Caco-2 (cell line): ENCODE measurements around the gene SPNS2. TPM values are rescaled to one million over a fixed set of nuclear protein-coding genes. Genes with fewer than 3 reads are reported as not detected.
A peak's percentile ranks its signal among the peaks of the same experiment; 100 is the strongest.

ENCODE experiments used
- Bru-seq: library from RNA; stranded (reverse); fragments of 400-500 nt; gene quantifications from one replicate; lab custom pipeline; 2021; lab: Mats Ljungman, UMichigan
- BruChase-seq, 2 experiments: library from RNA; stranded (reverse); fragments of 400-500 nt; gene quantifications; one replicate each; lab custom pipeline; 2021; lab: Mats Ljungman, UMichigan
- BruUV-seq: library from RNA; stranded (reverse); fragments of 400-500 nt; replicated peaks from 2 replicates; lab custom pipeline; 2021; lab: Mats Ljungman, UMichigan
- CTCF ChIA-PET: fragments of 300-600 bp; sonication (Branson Sonifier 250); formaldehyde crosslinking; loops from one replicate; lab custom pipeline; 2022; ENCODE audit warnings: antibody characterized with exemption; lab: Charles Lee
- POLR2A ChIA-PET: fragments of 300-600 bp; sonication (Branson Sonifier 250); formaldehyde crosslinking; loops from one replicate; lab custom pipeline; 2022; ENCODE audit warnings: antibody characterized with exemption; lab: Charles Lee
- DNase-seq, 2 experiments: peaks; one replicate each; pipeline versions ENCODE4 v3.0.0 to v3.0.0-alpha.2; 2020 to 2022
- H3K27me3 ChIP-seq: replicated peaks from 2 replicates; pipeline ENCODE4 v1.6.0; 2011; ENCODE audit warnings: low read length; ENCODE audit not compliant: control insufficient read depth, insufficient read depth
- H3K36me3 ChIP-seq: 2 replicates; pipeline ENCODE4 v1.5.1; 2011; ENCODE audit warnings: low read length; ENCODE audit not compliant: control insufficient read depth, insufficient read depth
- H3K4me1 ChIP-seq: fragments of 250-450 bp; sonication (Bioruptor Pico); 2 replicates; pipeline ENCODE4 v1.5.1; 2020; ENCODE audit warnings: mild to moderate bottlenecking
- H3K4me3 ChIP-seq: 2 replicates; pipeline ENCODE4 v1.5.1; 2011; ENCODE audit warnings: low read depth, mild to moderate bottlenecking, control low read depth, low read length
- H3K9me3 ChIP-seq: fragments of 250-450 bp; sonication (Bioruptor Pico); 2 replicates; pipeline ENCODE4 v1.5.1; 2020; ENCODE audit warnings: mild to moderate bottlenecking, moderate library complexity
- H3K27ac Mint-ChIP-seq: one replicate; pipeline ENCODE4 v1.8.0; 2022; ENCODE audit warnings: mixed read lengths; ENCODE audit not compliant: unreplicated experiment
- H3K27me3 Mint-ChIP-seq: one replicate; pipeline ENCODE4 v1.8.0; 2022; ENCODE audit warnings: mixed read lengths; ENCODE audit not compliant: insufficient read depth, unreplicated experiment
- H3K36me3 Mint-ChIP-seq: one replicate; pipeline ENCODE4 v1.8.0; 2022; ENCODE audit warnings: mild to moderate bottlenecking, mixed read lengths; ENCODE audit not compliant: insufficient read depth, unreplicated experiment
- H3K4me1 Mint-ChIP-seq: one replicate; pipeline ENCODE4 v1.8.0; 2022; ENCODE audit warnings: low read depth, mixed read lengths; ENCODE audit not compliant: unreplicated experiment
- H3K4me3 Mint-ChIP-seq: one replicate; pipeline ENCODE4 v1.8.0; 2022; ENCODE audit warnings: mild to moderate bottlenecking, moderate library complexity, mixed read lengths; ENCODE audit not compliant: unreplicated experiment
- H3K9me3 Mint-ChIP-seq: one replicate; pipeline ENCODE4 v1.8.0; 2022; ENCODE audit warnings: mixed read lengths; ENCODE audit not compliant: unreplicated experiment
- CTCF ChIP-seq, 2 experiments: fragments of 200-600 bp in 1 of 2; IDR thresholded peaks; 1 replicate in 1 of 2; 2 replicates in 1 of 2; pipeline versions ENCODE4 v1.5.1 to v1.8.0; 2011 to 2022; ENCODE audit warnings: antibody characterized with exemption in 1 of 2, control low read depth in 1 of 2, inconsistent platforms in 1 of 2, low read depth in 1 of 2, low read length in 1 of 2, mild to moderate bottlenecking in 1 of 2, moderate library complexity in 1 of 2; ENCODE audit not compliant: insufficient read depth in 1 of 2, severe bottlenecking in 1 of 2, unreplicated experiment in 1 of 2
- intact Hi-C: fragments of 100-400 bp; cut with micrococcal nuclease; formaldehyde crosslinking; loops from one replicate; pipeline ENCODE4 v1.10.0; 2022; ENCODE audit not compliant: unreplicated experiment
- long read RNA-seq: library from polyadenylated mRNA; stranded (forward); transcript quantifications from one replicate; pipeline ENCODE4 v2.0.0, GENCODE V29; 2022
- total RNA-seq: library from RNA; stranded (reverse); gene quantifications from 2 replicates; pipeline ENCODE4 v1.2.3, GENCODE V29; 2022

Gene SPNS2
- 1.00 TPM in 2 replicates for total RNA-seq
- Bru-seq, nascent RNA = percentile 16 among the genes with signal in this experiment
- BruChase-seq, experiment 1, labeled RNA remaining after a 2-hour chase = percentile 15 among the genes with signal in this experiment
- BruChase-seq, experiment 2, labeled RNA remaining after a 6-hour chase = percentile 20 among the genes with signal in this experiment
- long read RNA-seq, partial matches to known transcripts = 1 of 2 reads
- long read RNA-seq, other reads (novel, unspliced or antisense) = 1 of 2 reads

- peak; percentile 53 to 69 for DNase-seq
- peak within 1 kb of the TSS; percentile 76 for H3K4me3 Mint-ChIP-seq
- TF ChIP-seq CTCF (IDR thresholded peaks at IDR 0.05; ENCODE audit: insufficient read depth in 1 of 2, low read depth in 1 of 2, low read length in 1 of 2, severe bottlenecking in 1 of 2, unreplicated experiment in 1 of 2) = no peak
- H3K27ac Mint-ChIP-seq = no peak within 1 kb of the TSS
- H3K4me1 Mint-ChIP-seq = peaks cover 5% of the 10 kb centered on the region
- Histone ChIP-seq H3K9me3 (no peaks in the 10 kb centered on the region), H3K27me3 (no peaks in the 10 kb centered on the region), H3K4me3 (peak within 1 kb of the TSS; percentile 28), H3K4me1 (no peaks in the 10 kb centered on the region), H3K36me3 (no peaks in the 10 kb centered on the region)
- intact Hi-C loops = no loop called here
- CTCF ChIA-PET = interaction anchor here (1.2 kb wide), 1 partner anchor 78 kb away, joined by 4 read pairs; no protein-coding TSS in a partner anchor
- POLR2A ChIA-PET = no interaction called here
- no peaks in the 10 kb centered on the region for H3K36me3 Mint-ChIP-seq
- H3K9me3 Mint-ChIP-seq = no peaks in the 10 kb centered on the region
- H3K27me3 Mint-ChIP-seq = peaks cover 3% of the 10 kb centered on the region
- no TSS peak for BruUV-seq
Measured at GRCh38 chr17:4498461-4499397, at the start of gene SPNS2. TSS of gene SPNS2 (plus strand) at chr17:4498881. CDS start at chr17:4499048, 167 bp downstream.

GRCh38 chr17:4449736-4450135 lies 48.9 kb upstream of the SPNS2 start:
- no TSS peak for BruUV-seq
- Histone ChIP-seq H3K4me1 (peaks cover 6% of the 10 kb centered on the region), H3K4me3 (no peak overlapping the region), H3K36me3 (no peaks in the 10 kb centered on the region), H3K27me3 (no peaks in the 10 kb centered on the region), H3K9me3 (no peaks in the 10 kb centered on the region)
- Mint-ChIP-seq H3K4me3 (no peak overlapping the region), H3K27me3 (no peaks in the 10 kb centered on the region), H3K27ac (no peak overlapping the region), H3K9me3 (no peaks in the 10 kb centered on the region), H3K36me3 (no peaks in the 10 kb centered on the region), H3K4me1 (peaks cover 7% of the 10 kb centered on the region)
- DNase-seq = no peak
- intact Hi-C loops = loop anchor here (10.0 kb wide), 1 partner anchor 65 kb away; no protein-coding TSS in a partner anchor
- CTCF ChIA-PET = no interaction called here
- POLR2A ChIA-PET = no interaction called here
- no peak for TF ChIP-seq CTCF (IDR thresholded peaks at IDR 0.05; ENCODE audit: insufficient read depth in 1 of 2, low read depth in 1 of 2, low read length in 1 of 2, severe bottlenecking in 1 of 2, unreplicated experiment in 1 of 2)

DNA sequence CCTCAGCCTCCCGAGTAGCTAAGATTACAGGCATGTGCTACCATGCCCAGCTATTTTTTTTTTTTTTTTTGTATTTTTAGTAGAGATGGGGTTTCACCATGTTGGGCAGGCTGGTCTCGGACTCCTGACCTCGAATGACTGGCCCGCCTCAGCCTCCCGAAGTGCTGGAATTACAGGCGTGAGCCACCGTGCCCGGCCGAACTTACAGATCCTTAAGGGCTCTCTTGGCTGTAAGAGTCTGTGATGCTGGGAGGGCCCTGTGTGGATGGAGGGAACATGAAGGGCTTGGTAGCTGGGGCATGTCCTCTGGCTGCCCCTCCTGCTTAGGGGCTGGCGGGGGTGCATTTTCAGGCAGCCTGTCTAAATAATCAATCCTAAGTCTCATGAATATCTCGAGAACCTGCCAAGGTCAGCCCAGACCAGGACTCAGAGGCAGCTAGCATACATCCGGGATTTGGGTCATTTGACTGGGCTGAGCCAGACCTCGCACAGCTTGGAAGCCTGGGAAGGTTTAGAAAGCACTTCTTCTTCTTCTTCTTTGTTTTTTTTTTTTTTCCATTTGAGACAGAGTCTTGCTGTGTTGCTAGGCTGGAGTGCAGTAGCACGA lies 47.9 kb upstream of the SPNS2 start:
- Mint-ChIP-seq H3K27me3 (no peaks in the 10 kb centered on the region), H3K4me1 (peaks cover 7% of the 10 kb centered on the region), H3K27ac (no peak overlapping the region), H3K4me3 (no peak overlapping the region), H3K9me3 (no peaks in the 10 kb centered on the region), H3K36me3 (no peaks in the 10 kb centered on the region)
- no peak for DNase-seq
- TF ChIP-seq CTCF (IDR thresholded peaks at IDR 0.05; ENCODE audit: insufficient read depth in 1 of 2, low read depth in 1 of 2, low read length in 1 of 2, severe bottlenecking in 1 of 2, unreplicated experiment in 1 of 2) = no peak
- Histone ChIP-seq H3K27me3 (no peaks in the 10 kb centered on the region), H3K36me3 (no peaks in the 10 kb centered on the region), H3K4me3 (no peak overlapping the region), H3K9me3 (no peaks in the 10 kb centered on the region), H3K4me1 (peaks cover 6% of the 10 kb centered on the region)
- intact Hi-C loops = loop anchor here (10.0 kb wide), 1 partner anchor 64 kb away; no protein-coding TSS in a partner anchor
- BruUV-seq = no TSS peak
- CTCF ChIA-PET = no interaction called here
- POLR2A ChIA-PET = no interaction called here
